SK-N-SH treated with all-trans-retinoic acid at 6 μM for 48 hours (cell line): ENCODE measurements around the gene SORCS1.

ENCODE experiments used
- ARNTL ChIP-seq: fragments of 450-650 bp; formaldehyde crosslinking; IDR thresholded peaks from 2 replicates; pipeline ENCODE4 v1.5.0; 2020; ENCODE audit warnings: low read depth, mild to moderate bottlenecking, moderate library complexity, borderline replicate concordance
- BACH2 ChIP-seq: fragments of 250-450 bp; sonication (Bioruptor Pico); IDR thresholded peaks from 2 replicates; pipeline ENCODE4 v1.9.0; 2021; ENCODE audit warnings: mild to moderate bottlenecking, borderline replicate concordance
- CREB5 ChIP-seq: fragments of 250-450 bp; sonication (Bioruptor Pico); IDR thresholded peaks from 2 replicates; pipeline ENCODE4 v1.5.1; 2020; ENCODE audit warnings: low read depth, mild to moderate bottlenecking, moderate library complexity
- ESRRG ChIP-seq: fragments of 250-450 bp; sonication (Bioruptor Pico); IDR thresholded peaks from 2 replicates; pipeline ENCODE4 v1.6.1; 2021; ENCODE audit warnings: mild to moderate bottlenecking
- RARB ChIP-seq: fragments of 250-450 bp; sonication (Bioruptor Pico); IDR thresholded peaks from 2 replicates; pipeline ENCODE4 v1.8.0; 2021; ENCODE audit warnings: mild to moderate bottlenecking, moderate library complexity
- SNAI2 ChIP-seq: fragments of 250-450 bp; sonication (Bioruptor Pico); IDR thresholded peaks from 2 replicates; pipeline ENCODE4 v1.5.0; 2020; ENCODE audit warnings: mild to moderate bottlenecking, moderate library complexity
- TCF4 ChIP-seq: fragments of 250-450 bp; sonication (Bioruptor Pico); IDR thresholded peaks from 2 replicates; pipeline ENCODE4 v1.8.0; 2021; ENCODE audit warnings: mild to moderate bottlenecking, moderate library complexity, borderline replicate concordance
- TOX ChIP-seq: fragments of 250-450 bp; sonication (Bioruptor Pico); IDR thresholded peaks from 2 replicates; pipeline ENCODE4 v1.8.0; 2021; ENCODE audit warnings: mild to moderate bottlenecking, moderate library complexity, borderline replicate concordance
- TSHZ2 ChIP-seq: fragments of 250-450 bp; sonication (Bioruptor Pico); IDR thresholded peaks from 2 replicates; pipeline ENCODE4 v1.5.0; 2020; ENCODE audit warnings: mild to moderate bottlenecking, moderate library complexity
- ZFP3 ChIP-seq: fragments of 250-450 bp; sonication (Bioruptor Pico); IDR thresholded peaks from 2 replicates; pipeline ENCODE4 v1.5.0; 2020; ENCODE audit warnings: mild to moderate bottlenecking, moderate library complexity
- ZFP30 ChIP-seq: fragments of 450-650 bp; formaldehyde crosslinking; IDR thresholded peaks from 2 replicates; pipeline ENCODE4 v1.5.0; 2022; ENCODE audit warnings: mild to moderate bottlenecking, moderate library complexity
- ZNF565 ChIP-seq: fragments of 450-650 bp; formaldehyde crosslinking; conservative IDR thresholded peaks from 2 replicates; pipeline ENCODE4 v1.5.0; 2020; ENCODE audit warnings: low read depth, mild to moderate bottlenecking, moderate library complexity
- ZNF70 ChIP-seq: fragments of 450-650 bp; formaldehyde crosslinking; IDR thresholded peaks from 2 replicates; pipeline ENCODE4 v1.5.0; 2020; ENCODE audit warnings: mild to moderate bottlenecking, moderate library complexity
- TF ChIP-seq, protein P1 (sequence below): fragments of 250-450 bp; sonication (Bioruptor Pico); IDR thresholded peaks from 2 replicates; pipeline ENCODE4 v1.8.0; 2020; ENCODE audit warnings: mild to moderate bottlenecking, moderate library complexity, borderline replicate concordance

DNA sequence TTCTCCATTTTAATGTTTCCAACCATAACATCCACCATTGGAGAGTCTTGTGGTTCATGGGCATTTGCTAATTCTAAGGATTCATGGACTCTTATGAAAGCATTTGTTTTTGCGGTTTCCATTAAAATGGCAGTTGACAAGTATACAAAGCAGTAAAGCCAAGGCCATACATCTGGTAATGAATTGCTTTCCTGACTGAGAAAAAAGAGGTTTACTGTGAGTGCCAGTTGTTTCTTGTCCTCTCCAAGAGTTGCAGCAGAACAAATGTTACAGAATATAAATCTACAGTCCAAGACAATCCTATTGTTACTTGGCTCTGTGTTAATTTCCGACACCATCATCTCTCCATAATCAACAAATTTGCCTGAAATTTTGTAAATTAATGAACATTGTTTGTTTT, 261.3 kb downstream of the SORCS1 start:
- TF ChIP-seq TSHZ2 (CRISPR knock-in tag) (no peak), ZNF70 (CRISPR knock-in tag) (no peak), SNAI2 (CRISPR knock-in tag) (no peak), RARB (CRISPR knock-in tag) (no peak), CREB5 (no peak), ZFP30 (CRISPR knock-in tag) (no peak), ARNTL (CRISPR knock-in tag) (no peak), TOX (no peak), ESRRG (CRISPR knock-in tag) (no peak), ZNF565 (CRISPR knock-in tag) (no peak), ZFP3 (CRISPR knock-in tag) (no peak), BACH2 (no peak), TCF4 (CRISPR knock-in tag) (no peak)
- TF ChIP-seq, protein P1, sequence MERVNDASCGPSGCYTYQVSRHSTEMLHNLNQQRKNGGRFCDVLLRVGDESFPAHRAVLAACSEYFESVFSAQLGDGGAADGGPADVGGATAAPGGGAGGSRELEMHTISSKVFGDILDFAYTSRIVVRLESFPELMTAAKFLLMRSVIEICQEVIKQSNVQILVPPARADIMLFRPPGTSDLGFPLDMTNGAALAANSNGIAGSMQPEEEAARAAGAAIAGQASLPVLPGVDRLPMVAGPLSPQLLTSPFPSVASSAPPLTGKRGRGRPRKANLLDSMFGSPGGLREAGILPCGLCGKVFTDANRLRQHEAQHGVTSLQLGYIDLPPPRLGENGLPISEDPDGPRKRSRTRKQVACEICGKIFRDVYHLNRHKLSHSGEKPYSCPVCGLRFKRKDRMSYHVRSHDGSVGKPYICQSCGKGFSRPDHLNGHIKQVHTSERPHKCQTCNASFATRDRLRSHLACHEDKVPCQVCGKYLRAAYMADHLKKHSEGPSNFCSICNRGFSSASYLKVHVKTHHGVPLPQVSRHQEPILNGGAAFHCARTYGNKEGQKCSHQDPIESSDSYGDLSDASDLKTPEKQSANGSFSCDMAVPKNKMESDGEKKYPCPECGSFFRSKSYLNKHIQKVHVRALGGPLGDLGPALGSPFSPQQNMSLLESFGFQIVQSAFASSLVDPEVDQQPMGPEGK (CRISPR knock-in tag), result no peak
